HG02798 (cell line): ENCODE data around the gene OLFML3.

Source experiments
- ATAC-seq: cut with Tn5 transposase; IDR thresholded peaks from one replicate; pipeline ENCODE4 v1.9.1; 2021; ENCODE audit warnings: mild to moderate bottlenecking; ENCODE audit not compliant: unreplicated experiment, poor library complexity

The OLFML3 gene, protein sequence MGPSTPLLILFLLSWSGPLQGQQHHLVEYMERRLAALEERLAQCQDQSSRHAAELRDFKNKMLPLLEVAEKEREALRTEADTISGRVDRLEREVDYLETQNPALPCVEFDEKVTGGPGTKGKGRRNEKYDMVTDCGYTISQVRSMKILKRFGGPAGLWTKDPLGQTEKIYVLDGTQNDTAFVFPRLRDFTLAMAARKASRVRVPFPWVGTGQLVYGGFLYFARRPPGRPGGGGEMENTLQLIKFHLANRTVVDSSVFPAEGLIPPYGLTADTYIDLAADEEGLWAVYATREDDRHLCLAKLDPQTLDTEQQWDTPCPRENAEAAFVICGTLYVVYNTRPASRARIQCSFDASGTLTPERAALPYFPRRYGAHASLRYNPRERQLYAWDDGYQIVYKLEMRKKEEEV

DNA sequence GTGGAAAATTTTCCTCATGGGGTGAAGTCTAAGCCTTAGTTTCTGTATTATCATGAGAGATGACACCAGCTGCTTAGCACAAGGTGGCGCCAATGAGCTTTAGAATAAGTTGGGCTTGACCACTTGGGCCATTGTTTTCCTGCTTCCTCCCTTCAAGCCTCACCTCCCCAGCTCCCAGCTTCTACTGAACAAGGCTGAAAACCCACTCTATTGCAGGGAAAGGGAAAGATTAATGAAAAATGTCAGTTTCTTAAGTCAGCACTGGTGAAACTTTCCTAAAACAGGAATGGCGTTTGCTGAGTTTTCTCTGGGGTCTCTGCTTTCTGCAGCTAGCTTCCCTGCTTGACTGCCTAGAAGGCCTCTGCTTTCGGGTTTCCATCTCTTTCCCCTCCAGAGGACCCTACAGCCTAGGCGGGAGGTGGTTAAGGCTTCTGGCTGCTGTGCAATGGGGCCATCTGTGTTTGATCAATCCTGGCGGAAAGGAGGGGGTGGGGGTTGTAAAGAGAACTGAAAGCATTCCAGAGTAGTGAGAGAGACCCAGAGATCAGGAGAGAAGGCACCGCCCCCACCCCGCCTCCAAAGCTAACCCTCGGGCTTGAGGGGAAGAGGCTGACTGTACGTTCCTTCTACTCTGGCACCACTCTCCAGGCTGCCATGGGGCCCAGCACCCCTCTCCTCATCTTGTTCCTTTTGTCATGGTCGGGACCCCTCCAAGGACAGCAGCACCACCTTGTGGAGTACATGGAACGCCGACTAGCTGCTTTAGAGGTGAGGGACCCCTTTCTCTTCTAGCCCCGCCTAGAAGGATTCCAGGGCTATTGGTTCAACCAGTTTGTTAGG, at the start of gene OLFML3:
Gene OLFML3, plus strand, starts transcription at position 612 of the 840 bp plus-strand sequence. Its CDS starts 43 bp downstream, at position 655.
- ATAC-seq, result peak; percentile 54

DNA sequence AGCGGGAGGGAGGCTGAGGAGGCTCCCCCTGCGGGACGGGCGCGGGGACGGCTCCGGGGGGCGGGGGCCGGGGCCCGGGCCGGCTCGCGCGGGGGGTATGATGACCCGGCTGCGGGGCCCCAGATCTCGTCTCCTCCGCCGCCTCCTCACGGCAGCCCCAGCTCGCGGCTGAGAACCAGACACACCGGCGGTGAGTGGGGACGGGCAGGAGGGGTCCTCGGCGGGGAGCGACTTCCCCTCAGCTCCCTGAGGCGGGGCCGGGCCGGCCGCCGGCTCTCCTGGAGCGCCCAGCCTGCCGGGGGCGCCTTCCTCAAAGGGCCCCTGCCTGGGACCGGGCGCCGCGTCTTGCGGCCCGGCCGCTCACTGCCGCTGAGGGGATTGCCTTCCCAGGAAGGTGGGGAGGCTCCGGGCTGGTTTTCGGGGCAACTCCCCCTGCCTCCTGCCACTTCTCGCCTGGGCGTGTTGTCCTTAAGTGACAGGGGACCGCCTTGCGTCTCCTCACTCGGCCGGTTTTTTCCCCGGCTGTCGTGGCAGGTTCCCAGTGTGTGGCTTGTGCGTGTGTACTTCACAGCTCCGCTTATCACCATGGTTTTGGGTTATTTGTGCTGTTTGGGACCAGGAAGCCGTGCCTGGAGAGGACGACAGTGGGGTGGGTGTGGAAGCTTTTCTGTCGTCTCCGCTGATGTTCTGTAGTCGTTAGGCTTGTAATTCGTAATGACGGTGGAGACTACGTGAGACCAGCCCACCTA, 49.4 kb upstream of the OLFML3 start:
- peak; percentile 41 for ATAC-seq

DNA sequence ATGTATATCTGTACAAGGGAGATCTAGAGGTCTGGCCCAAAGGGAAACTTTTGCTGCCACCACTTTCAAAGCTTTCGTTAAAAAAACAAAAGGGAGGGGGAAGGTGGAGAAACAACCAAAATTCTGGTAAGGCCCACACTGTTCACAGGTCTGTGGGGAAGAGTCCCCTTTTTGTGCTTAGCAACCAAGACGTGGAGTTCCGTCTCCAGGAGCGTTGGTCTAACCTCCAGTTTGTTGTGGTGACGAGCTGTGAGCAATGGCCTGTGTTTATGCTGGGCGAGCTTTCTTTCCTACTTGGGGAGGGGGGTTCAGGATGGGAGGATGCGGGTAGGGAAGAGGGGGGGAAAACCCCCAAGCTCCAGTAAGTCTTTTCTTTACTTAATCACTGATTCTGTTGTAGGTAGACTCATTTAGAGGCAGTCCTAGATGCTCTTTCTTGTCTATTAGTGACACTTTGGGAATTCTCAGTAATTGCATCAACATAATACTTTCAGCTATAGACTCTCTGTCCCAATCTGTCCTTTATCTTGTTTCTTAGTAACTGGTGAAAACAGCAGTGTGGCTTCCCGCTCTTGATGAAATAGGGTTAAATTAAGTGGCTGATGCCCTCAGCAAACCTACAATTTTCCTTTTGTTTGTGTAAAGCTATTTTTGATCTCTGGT, 48.6 kb upstream of the OLFML3 start:
- ATAC-seq, result peak; percentile 21

DNA sequence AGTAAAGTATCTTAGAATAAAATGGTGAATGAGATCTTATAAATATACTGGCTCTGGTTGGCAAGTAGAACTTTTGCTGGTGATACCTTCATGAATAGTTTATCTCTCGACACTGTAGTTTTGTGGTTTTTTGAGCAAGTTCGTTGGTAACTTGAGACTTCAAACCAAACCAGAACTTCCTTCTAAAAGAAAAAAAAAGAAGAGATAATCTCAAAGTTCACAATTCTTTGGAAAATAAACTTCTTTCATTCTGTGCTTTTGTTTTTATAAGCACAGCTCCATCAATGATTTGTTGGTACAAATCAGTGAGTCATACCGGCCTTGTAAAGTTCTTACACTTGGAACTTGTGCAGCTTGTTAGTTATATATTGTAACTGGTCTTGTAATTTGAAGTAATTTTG, 47.8 kb upstream of the OLFML3 start:
- ATAC-seq, result no peak

DNA sequence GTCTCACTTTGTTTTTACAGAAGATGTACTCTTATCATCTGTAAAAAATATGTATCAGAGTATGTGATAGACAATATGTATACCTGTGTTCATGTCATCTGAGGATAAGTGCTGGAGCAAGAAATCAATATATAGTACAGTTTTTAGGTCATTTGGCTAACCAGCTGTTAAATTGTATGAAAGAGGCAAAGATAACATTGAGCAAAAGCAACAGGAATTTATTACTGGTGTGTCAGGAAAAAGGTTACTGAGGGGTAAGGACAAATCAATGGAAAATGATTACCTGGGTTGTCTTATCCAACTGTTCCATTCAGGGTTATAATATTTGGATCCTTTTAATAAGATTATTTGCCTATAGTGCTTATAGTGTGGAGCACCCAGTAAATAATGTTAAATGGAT, 45.3 kb upstream of the OLFML3 start:
- ATAC-seq, result no peak

DNA sequence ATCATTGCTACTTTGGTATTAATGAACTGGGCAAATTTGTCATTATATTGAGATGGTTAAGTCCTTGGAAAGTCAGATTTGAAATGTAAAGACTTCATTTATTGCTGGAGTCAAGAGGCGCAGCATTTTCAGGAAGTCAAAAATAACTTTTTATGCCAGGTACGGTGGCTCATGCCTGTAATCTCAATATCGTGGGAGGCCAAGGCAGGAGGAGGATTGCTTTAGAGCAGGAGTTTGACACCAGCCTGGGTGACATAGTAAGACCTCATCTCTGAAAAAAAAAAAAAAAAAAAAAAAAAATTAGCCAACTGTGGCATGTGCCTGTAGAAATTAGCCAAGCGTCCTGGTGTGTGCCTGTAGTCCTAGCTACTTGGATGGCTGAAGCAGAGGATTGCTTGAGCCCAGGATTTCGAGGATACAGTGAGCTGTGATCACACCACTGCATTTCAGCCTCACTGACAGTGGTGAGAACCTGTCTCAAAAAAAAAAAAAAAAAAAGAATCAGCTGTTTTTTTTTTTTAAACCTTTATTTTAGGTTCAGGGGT, 44.7 kb upstream of the OLFML3 start:
- ATAC-seq, result no peak

DNA sequence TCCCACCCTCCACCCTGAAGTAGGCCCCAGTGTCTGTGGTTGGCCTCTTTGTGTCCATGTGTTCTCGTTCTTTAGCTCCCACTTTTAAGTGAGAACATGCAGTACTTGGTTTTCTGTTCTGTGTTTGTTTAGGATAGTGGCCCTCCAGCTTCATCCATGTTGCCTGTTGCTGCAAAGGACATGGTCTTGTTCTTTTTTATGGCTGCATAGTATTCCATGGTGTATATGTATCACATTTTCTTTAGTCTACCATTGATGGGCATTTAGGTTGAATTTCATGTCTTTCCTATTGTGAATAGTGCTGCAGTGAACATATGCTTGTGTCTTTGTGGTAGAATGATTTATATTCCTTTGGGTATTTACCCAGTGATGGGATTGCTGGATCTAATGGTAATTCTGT, 44.1 kb upstream of the OLFML3 start:
- no peak for ATAC-seq

DNA sequence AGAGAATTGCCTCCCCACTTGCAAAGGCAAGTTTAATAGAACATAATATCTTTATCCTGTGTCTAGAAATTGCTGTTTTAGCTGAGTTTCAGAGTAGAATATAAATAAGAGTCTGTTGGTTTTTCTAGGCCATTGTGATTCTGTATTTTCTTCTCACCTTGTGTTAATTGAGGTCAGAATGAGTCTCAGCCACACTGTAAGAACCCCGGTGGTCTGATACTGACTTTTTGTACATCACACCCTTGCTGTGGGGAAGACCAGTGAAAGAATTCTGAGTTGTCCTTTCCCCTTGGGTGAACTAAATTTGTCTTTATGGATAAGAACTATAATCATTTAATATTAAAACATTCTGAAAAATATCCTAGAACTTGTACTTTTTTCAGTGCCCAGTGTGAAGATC, 43.3 kb upstream of the OLFML3 start:
- no peak for ATAC-seq

DNA sequence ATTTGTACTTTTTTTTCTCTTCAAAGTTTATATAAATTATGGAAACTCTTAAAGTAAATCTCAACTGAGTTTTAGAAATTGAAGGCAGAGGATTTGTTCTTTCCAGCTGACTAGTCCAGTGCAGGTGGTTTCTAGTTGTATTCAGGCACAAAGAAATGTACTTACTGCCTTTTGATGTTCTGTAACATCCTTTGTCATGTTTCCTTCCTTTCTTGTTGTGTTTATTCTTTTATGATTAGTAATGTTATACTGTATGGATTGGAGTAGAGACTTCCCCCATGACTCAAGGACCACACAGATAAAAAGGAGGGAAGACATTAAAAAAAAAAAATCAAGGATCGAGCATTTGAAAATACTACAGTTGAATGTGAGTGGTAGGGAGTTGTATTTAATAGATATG, 42.1 kb upstream of the OLFML3 start:
- ATAC-seq, result no peak

DNA sequence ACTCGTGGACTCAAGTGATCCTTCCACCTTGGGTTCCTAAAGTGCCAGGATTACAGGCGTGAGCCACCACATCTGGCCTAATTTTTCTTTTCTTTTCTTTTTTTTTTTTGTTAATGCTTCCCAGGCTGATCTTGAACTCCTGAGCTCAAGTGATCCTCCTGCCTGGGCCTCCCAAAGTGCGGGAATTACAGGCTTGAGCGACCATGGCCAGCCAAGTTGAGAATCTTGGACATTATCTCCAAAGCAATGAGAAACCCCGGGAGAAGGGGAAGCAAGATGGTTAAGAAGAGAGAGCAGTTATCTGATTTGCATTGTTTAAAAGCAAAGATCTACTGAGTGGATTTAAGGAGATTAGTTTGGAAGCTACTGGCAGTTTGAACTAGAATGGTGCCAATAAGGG, 41.1 kb upstream of the OLFML3 start:
- no peak for ATAC-seq

DNA sequence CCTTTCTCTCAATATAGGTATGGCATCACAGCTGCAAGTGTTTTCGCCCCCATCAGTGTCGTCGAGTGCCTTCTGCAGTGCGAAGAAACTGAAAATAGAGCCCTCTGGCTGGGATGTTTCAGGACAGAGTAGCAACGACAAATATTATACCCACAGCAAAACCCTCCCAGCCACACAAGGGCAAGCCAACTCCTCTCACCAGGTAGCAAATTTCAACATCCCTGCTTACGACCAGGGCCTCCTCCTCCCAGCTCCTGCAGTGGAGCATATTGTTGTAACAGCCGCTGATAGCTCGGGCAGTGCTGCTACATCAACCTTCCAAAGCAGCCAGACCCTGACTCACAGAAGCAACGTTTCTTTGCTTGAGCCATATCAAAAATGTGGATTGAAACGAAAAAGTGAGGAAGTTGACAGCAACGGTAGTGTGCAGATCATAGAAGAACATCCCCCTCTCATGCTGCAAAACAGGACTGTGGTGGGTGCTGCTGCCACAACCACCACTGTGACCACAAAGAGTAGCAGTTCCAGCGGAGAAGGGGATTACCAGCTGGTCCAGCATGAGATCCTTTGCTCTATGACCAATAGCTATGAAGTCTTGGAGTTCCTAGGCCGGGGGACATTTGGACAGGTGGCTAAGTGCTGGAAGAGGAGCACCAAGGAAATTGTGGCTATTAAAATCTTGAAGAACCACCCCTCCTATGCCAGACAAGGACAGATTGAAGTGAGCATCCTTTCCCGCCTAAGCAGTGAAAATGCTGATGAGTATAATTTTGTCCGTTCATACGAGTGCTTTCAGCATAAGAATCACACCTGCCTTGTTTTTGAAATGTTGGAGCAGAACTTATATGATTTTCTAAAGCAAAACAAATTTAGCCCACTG, 38.7 kb upstream of the OLFML3 start:
- peak; percentile 75 for ATAC-seq

DNA sequence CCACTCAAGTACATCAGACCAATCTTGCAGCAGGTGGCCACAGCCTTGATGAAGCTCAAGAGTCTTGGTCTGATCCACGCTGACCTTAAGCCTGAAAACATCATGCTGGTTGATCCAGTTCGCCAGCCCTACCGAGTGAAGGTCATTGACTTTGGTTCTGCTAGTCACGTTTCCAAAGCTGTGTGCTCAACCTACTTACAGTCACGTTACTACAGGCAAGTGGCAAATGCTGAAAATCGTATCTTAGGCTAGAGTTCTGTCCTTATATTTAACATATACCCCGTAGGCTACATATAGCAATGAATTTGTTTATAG, 38.1 kb upstream of the OLFML3 start:
- no peak for ATAC-seq

DNA sequence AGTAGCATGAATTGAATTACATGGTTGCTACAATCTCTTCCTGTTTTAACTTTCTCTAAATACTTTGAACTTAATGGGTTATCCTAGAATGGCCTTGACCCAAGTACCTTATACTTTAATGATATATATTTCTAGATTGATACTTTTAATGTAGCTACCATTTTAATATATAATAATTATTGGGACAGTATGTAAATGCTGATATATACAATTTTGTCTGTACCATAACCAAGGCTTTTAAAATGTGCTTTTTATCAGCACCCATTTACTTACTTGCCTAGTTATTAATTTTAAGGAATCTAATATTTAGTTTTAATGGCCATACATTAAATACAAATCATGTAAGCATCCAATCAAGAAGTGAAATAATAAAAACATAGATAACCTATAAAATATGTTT, 36.7 kb upstream of the OLFML3 start:
- ATAC-seq, result no peak

DNA sequence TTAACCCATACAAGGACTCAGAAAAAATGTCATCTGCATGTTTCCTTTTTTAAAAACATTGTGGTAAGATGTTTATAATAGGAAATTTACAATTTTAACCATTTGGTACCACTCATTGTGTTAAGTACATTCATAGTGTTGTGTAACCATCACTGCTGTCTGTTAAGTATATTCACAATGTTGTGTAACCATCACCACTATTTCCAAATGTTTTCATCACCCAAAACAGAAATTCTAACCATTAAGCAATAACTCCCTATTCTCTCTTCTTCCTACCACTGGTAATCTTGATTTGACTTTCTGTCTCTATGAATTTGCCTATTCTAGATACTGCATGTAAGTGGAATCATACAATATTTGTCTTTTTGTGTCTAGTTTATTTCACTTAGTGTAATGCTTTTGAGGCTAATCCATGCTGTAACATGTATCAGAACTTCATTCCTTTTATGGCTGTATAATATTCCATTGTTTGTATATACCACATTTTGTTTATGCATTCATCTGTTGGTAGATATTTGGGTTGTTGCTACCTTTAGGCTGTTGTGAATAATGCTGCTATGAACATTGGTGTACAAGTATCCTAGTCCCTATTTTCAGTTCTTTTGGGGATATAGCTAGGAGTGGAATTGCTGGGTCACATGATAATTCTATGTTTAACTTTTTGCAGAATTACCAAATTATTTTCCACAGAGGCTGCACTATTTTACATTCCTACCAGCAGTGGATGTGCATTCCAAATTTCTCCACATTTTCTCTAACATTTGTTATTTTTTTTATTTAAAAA, 36.1 kb upstream of the OLFML3 start:
- no peak for ATAC-seq

DNA sequence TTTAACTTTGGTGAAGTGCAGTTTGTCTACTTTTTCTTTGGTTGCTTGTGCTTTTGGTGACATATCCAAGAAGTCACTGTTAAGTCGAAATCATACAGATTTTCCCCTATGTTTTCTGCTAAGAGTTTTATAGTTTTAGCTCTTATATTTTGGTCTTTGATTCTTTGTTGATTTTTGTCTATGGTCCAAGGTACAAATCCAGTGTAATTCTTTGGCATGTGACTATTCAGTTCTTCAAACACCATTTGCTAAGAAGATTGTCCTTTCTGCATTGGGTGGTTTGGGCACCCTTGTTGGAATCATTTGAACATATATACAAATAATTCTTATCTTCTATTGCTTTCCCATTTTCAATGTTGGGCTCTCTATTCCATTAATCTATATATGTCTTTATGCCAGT, 33.9 kb upstream of the OLFML3 start:
- ATAC-seq, result no peak

DNA sequence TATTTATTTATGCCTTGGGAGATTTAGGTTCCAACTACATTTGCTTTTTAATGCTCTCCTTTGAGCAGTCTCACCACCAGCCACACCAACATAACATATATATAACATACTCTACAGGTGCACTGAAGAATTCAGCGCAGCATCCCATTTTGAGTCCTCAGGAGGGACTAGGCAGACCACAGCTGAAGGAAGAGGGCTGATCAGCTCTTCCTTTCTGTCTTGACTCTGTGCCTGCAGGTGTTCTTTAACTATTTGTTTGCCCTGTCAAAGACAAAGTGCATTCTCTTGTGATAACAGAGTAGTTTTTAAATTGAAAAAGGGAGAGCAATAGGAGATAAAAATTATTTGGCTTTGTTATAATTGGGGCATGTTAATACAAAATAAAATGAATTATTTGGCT, 33.2 kb upstream of the OLFML3 start:
- ATAC-seq, result no peak

DNA sequence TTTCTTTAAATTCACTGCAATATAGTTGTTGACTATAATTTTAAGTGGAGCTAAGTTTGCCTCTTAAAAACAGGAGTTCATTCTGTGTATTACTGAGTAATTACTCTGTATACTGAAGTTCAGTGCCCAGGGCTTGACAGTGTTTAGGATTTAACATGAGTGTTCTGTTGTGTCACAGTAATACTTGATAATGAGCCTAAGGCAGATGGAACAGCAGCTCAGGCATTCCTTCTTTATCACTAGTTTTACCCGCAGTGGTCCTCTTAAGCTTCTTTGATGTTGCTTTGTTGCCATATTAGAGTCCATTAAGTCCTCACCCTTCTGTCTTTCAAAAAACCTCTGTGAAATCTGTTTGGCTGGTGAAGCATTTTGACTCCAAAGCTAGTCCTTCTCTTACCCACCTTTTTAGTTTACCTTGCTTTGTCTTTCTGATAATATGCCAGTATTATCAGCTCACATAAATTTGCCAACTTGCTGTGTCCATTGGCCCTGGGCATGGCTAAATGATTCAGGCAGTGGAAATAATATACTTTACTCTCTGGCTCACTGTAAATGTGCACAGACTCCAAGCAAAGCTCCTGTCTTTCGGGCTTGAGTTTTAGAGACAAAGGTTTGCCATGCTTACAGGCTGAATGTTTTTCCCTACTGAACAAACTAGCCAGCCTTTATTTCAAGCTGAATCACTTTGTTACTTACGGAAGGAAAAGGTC, 32.4 kb upstream of the OLFML3 start:
- no peak for ATAC-seq
